ENCODE data around the gene S100A12.
"Not testable (repeated sequence)": the region's sequence is repeated elsewhere in the genome, so short reads cannot be mapped to it uniquely, and the experiment has no call there.

Gene S100A12

GRCh38 chr1:153375511-153375910 lies at the start of gene S100A12:
Gene S100A12 (minus strand): TSS chr1:153375621. CDS start chr1:153374592, 1,029 bp downstream.
- no peak for DNase-seq (ENCODE audit: low read depth in 3 of 3)

DNA sequence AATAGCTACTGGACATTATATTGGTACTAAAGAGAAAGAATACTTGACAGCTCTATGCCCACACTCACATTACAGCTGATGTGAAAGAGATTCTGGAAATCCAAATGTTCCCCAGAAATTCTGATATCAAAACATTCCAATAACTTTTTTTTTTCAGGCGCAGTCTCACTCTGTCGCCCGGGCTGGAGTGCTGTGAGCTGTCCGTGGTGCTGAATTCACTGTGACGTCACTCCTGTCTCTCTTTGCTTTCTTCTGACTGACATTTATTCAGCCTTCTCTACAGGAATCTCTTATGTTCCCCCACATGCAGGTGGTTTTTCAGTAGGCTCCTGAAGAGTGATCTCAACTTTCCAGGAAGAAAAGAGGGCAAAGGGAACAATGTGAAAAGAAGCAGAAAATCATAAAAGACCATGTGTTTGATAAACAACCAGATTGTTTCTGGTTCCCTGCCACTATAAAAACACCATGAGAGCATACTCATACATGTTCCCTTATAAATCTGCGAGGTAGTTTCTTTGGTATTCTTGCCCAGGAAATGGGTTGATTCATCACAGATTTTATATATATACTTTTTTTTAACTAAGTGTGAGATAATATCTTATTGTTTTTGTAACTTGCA lies 47.1 kb upstream of the S100A12 start:
- DNase-seq (ENCODE audit: low read depth in 3 of 3), result peak; percentile 23 to 47 (median 38)

DNA sequence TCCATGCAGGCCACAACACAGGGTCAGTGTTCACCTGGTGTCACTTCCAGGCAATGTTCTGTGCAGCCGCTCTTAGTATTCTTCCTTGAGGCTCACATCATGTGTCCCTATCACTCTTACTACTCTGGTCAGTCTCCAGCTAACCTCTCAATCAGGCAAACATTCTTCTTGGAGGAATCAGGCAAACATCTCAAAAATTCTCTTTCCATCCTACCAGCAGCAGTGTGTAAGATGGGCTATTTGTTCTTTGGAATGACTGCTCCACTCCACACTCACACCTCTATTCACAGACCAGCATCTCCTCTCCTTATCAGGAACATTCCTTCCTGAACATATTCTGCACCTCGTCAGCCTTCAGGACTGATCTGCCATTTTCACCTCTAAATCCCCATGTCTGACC lies 44.9 kb upstream of the S100A12 start:
- DNase-seq (ENCODE audit: low read depth in 3 of 3), result no peak

DNA sequence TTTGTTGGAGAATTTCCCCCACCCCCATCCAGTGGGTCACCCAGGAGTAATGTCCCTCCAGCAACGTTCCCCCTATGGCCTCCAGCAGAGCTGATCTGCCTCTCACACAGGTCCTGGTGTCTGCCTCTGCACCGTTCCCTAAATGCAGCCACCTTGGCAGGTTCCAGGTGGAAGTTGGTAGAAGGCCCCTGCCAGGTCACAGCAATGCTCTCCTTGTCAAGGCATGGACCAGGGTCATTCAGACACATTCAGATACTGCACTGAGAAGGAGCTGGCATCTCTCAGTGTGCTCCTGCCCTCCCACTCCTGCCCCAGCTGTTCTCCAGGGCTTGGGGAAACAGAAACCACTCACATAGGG lies 44.0 kb upstream of the S100A12 start:
- not testable (repeated sequence) for DNase-seq (ENCODE audit: low read depth in 3 of 3)

DNA sequence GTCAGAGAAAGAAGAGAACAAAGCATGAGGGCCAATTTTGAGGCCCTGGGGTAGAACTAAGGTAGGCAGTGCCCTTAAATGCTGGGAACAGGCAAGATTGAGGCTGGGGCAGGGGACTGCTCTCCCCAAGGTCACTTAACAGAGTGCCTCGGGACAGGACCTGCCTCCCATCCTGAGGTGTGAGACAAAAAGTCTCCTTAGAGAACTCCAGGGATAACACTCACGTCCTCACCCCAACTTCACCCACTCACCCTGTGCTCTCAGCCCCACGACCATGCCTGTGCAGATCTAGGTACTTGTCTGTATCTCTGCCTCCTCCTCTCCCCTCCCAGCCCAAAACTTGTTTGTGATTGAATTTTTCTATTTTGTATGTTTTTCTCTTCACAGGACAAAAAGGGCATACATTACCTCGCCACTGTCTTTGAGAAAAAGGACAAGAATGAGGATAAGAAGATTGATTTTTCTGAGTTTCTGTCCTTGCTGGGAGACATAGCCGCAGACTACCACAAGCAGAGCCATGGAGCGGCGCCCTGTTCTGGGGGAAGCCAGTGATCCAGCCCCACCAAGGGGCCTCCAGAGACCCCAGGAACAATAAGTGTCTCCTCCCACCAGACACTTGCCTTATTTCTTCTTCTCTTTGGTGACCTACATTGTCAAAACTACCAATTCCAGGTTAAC lies 43.5 kb upstream of the S100A12 start:
- not testable (repeated sequence) for DNase-seq (ENCODE audit: low read depth in 3 of 3)

DNA sequence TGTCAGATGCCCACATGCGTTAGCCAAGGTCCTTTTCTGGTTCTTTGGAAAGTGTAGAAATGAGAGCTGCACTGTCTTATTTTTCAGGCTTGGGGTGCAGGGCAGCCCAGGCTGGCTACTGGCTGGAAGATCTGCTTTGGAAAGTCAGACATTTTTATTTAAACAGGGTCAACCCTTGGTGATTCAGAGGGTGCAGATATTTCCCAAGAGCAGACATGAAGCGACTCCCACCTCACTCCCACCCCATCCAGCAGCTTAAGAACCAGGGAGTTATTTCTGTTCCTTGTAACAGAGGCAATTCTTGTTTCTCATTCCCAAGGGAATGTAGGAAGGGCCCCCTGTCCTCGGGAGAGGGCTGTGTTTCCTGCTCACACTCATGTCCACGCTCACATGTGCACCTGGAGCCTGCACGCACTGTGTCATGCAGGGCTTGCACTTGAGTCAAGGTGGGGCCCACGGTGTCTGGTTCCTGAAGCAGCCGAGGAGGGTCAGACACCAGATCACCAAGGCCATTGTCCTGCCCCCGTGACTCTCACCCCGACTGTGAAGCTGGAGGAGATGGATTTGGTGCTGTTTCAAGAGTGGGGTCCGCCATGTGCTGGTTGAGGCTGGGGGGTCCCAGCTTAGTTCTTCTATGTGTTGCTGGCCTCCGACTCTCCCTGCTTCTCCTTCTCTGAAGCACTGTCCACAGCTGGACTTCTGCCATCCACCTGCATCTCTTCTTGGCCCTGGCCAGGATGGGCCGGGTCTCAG lies 41.9 kb upstream of the S100A12 start:
- no peak for DNase-seq (ENCODE audit: low read depth in 3 of 3)

- no peak for DNase-seq (ENCODE audit: low read depth in 3 of 3)
These were observed 40.6 kb upstream of the S100A12 start, which contains the start of gene S100A7A for GRCh38 chr1:153415850-153416570. Gene S100A7A (plus strand): TSS chr1:153416520. CDS start chr1:153418083, 1,563 bp downstream.

DNA sequence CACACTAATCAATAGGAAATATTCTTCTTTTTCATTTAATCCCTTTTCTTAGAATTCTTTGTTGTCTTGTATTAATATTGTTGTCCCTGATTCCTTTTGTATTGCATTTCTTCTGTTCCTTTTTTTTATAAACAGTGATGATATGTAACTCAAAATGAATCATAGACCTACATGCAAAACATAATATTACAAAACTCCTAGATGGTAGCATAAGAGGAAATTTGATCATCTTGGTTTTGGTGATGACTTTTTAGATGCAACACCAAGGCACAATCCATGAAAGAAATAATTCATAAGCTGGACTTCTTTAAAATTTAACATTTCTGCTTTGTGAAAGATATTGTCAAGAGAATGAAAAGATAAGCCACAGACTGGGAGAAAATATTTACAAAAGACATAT lies 38.5 kb upstream of the S100A12 start:
- DNase-seq (ENCODE audit: low read depth in 3 of 3), result not testable (repeated sequence)

GRCh38 chr1:153407274-153407673 lies 31.9 kb upstream of the S100A12 start:
- not testable (repeated sequence) for DNase-seq (ENCODE audit: low read depth in 3 of 3)

DNA sequence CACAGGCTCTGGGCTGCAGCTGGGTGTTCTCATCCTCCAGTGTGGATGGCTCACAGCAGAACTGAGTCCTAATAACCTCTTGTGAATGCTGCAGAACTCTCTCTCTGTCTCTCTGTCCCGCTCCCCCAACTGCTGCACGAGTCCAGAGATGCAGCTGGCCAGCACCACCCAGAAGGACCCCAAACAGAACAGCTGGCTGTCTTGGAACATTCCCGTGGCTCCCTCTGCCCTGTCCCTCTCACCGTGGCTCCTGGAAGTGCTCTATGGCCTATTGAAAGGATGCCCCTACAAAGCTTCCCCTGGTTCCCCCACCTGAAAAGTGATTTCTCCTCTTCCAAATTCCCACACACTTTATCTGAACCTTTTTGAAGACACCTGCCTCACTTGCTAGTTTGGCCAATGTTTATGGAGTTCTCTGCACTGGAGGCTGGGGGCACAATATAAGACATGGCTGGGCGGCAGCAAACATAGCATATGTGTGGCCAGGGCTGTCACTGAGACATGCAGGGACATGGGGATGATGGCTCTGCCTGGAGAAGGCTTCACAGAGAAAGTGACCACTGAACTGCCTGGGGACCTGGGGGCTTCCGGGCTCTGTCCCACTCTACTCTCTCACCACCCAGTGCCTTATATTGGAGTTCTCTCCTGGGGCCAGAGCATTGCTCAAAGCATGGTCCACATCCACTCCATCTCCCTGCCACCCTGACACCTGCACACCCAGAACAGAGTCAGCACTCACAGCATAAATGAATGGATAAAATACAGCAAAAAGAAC lies 30.6 kb upstream of the S100A12 start:
- not testable (repeated sequence) for DNase-seq (ENCODE audit: low read depth in 3 of 3)

DNA sequence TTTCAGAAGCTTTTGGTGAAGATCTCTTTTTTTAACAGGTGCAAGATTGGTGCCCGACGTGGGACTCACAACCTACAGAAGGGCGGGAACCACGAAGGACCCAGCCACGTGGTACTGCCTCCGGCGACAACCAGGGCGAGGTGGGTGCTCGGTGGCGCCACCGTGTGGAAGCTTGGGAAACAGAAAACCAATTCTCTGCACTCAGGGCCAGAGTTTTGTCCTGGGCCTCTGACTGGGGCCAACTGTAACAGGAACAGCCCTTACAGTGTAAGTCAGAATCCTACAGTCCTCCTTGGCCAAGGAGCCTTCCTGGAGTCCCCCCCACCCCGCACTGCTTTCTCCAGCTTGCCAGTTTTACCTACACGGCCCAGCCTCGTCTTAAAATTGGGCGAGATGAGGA lies 29.3 kb upstream of the S100A12 start:
- peak; percentile 16 to 38 (median 33) for DNase-seq (ENCODE audit: low read depth in 3 of 3)

GRCh38 chr1:153404086-153404635 lies 28.7 kb upstream of the S100A12 start:
- DNase-seq (ENCODE audit: low read depth in 3 of 3), result no peak

- DNase-seq (ENCODE audit: low read depth in 3 of 3), result no peak
These were observed 28.1 kb upstream of the S100A12 start for GRCh38 chr1:153403421-153404085.

- no peak for DNase-seq (ENCODE audit: low read depth in 3 of 3)
These were observed 26.8 kb upstream of the S100A12 start for GRCh38 chr1:153402226-153402625.

GRCh38 chr1:153401461-153401860 lies 26.0 kb upstream of the S100A12 start:
- no peak for DNase-seq (ENCODE audit: low read depth in 3 of 3)

- no peak for DNase-seq (ENCODE audit: low read depth in 3 of 3)
These were observed 24.8 kb upstream of the S100A12 start for GRCh38 chr1:153400244-153400643.

DNA sequence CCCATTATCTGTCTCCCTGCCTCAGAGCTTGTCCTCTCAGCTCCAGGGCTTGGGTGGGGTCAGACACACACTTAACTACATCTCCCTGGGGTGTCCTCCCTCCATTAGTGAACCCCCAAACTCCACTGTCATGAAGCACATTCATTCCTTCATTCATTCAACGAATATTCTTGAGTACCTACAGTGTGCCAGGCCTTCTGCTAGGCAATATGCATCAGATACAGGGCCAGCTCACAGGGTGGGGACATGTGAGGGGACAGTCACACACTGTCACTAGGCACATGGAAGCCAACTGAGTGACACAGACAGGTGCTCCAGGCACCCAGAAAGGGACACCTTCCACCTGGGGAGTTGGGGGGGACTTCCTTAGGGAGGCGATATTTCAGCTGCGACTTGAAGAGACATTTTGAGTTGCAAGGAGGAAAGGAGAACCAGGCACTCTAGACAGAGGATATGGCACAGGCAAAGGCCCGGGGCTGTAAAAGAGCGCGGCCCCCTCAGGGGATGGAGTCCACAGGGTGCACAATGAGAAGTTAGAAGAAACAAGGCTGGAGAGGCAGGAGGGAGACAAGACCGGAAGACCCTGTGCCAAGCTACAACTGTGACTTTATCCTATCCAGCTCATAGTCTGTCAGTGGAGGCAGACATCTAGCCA lies 24.1 kb upstream of the S100A12 start:
- DNase-seq (ENCODE audit: low read depth in 3 of 3), result no peak

DNA sequence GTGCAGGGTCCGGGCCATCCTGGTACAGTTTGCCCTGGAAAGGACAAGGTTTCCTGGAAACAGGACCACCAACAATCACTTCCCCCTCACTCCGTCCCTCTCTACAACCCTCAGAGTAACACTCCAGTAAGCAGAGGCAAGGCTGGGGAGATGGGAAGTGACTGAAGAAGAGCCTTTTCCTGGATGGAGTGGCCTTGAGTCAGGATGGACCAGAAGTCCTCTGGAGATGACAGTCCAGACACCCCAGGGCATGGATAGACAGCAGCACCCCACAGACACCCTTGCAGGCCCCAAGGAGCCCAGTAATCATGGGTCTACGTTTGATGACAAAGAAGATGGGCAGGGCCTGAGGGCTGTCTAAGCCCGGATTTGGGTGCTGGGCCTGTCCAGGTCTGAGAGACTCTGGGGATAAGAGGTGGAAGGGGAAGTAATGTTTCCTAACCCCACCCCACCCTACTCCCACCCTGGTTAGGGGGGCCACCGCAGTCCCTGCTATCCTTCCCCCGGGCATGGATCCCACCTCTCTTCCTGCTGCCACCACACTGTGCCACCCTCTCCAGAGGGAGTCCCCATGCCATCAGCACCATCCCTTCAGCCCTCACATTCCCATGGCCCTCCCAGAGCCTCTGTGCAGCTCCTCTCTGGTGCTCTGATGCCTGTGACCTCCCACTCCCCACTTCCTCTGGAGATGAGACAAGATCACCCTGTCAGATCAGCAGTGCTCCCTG lies 22.7 kb upstream of the S100A12 start:
- no peak for DNase-seq (ENCODE audit: low read depth in 3 of 3)

Data from stimulated activated CD4-positive, alpha-beta T cell treated with anti-CD3 and anti-CD28 coated beads, TNF-alpha, amount 100 ng/mL, for 4 hours (primary cell).